GM10248 (cell line): Measurements from ENCODE around the gene TRPM8.

Experiments used
- CTCF ChIA-PET: fragments of 300-600 bp; sonication (Branson Sonifier 250); formaldehyde crosslinking; extraction: SDS; loops from one replicate; lab custom pipeline; 2021; ENCODE audit warnings: antibody characterized with exemption; lab: Yijun Ruan, JAX
- POLR2A ChIA-PET: fragments of 350-650 bp; sonication (Branson Sonifier 250); formaldehyde crosslinking; extraction: SDS; loops from one replicate; lab custom pipeline; 2020; ENCODE audit warnings: antibody characterized with exemption; lab: Yijun Ruan, JAX
- DNase-seq: peaks from one replicate; pipeline ENCODE4 v3.0.0; 2012; ENCODE audit errors: extremely low spot score
- TF ChIP-seq, protein P1 (sequence below): IDR thresholded peaks from 2 replicates; pipeline ENCODE4 v1.5.1; 2012; ENCODE audit warnings: mild to moderate bottlenecking, low read depth; ENCODE audit errors: extremely low read depth, missing control alignments, control extremely low read depth

The TRPM8 gene

DNA sequence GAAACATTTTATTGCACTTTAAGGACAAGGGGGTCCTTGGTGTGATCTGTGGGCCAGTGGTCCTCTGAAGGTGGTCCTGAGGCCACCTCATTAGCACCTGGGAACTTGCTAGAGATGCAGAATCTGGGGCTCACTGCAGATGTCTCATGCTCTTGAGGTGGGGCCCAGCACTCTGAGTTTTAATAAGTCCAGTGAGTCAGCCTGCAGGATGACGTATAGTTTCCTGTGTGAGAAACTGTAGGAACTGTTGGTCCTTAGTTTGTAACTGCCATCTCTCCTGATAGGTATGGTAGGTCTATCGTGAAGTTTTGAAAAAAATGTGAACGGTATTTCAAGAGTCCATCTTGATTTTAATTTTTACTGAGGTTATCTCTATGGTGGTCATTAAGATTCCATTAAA lies 2.8 kb downstream of the TRPM8 start:
- CTCF ChIA-PET: interaction anchor here (0.8 kb wide), 1 partner anchor 10 kb away, joined by 3 read pairs; no protein-coding TSS in a partner anchor
- TF ChIP-seq, protein P1, sequence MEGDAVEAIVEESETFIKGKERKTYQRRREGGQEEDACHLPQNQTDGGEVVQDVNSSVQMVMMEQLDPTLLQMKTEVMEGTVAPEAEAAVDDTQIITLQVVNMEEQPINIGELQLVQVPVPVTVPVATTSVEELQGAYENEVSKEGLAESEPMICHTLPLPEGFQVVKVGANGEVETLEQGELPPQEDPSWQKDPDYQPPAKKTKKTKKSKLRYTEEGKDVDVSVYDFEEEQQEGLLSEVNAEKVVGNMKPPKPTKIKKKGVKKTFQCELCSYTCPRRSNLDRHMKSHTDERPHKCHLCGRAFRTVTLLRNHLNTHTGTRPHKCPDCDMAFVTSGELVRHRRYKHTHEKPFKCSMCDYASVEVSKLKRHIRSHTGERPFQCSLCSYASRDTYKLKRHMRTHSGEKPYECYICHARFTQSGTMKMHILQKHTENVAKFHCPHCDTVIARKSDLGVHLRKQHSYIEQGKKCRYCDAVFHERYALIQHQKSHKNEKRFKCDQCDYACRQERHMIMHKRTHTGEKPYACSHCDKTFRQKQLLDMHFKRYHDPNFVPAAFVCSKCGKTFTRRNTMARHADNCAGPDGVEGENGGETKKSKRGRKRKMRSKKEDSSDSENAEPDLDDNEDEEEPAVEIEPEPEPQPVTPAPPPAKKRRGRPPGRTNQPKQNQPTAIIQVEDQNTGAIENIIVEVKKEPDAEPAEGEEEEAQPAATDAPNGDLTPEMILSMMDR: no peak
- DNase-seq: no peak
- POLR2A ChIA-PET: interaction anchor here (0.7 kb wide), 1 partner anchor 62 kb away, joined by 3 read pairs; no protein-coding TSS in a partner anchor

DNA sequence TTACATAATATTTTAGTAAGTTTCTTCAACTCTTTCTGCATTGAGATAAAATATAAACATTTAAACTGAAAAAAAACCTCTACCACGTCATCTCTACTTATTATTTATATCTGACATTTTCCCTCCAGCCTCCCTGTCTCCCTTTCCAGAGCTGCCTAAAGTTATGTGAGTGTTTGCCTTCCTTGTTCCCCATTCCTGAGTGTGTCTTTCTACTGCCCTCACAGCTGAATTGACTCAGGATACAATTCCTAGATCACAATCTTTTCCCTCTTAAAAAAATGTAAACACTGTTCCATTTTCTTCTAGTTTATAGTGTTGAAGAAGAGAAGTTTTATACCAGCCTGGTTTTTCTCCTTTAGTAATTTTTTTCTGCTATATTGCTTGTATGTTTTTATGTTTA lies 5.3 kb downstream of the TRPM8 start:
- TF ChIP-seq, protein P1: no peak
- POLR2A ChIA-PET: no interaction called here
- no peak for DNase-seq
- CTCF ChIA-PET: no interaction called here

DNA sequence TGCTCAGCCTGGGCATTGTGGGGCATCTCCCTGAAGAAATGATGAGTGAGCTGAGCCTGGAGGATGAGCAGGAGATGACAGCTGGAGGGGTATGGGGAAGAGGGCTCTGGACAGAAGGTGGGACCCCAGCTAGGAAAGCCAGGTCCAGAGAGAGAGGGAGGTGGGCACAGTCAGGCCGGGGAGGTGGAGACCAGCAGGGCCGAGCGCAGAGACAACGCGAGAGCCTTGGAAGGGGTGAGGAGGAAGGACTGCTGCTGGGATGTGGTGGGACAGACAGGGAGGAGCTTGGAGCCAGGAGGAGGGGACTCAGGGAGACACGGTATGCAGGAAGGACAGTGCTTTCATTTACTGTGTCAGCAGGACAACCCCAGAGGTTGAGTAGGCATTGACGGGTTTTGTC lies 8.2 kb downstream of the TRPM8 start:
- TF ChIP-seq, protein P1: no peak
- ChIA-PET CTCF (interaction anchor here (1.3 kb wide), 1 partner anchor 11 kb away, joined by 4 read pairs; no protein-coding TSS in a partner anchor), POLR2A (no interaction called here)
- DNase-seq: no peak

DNA sequence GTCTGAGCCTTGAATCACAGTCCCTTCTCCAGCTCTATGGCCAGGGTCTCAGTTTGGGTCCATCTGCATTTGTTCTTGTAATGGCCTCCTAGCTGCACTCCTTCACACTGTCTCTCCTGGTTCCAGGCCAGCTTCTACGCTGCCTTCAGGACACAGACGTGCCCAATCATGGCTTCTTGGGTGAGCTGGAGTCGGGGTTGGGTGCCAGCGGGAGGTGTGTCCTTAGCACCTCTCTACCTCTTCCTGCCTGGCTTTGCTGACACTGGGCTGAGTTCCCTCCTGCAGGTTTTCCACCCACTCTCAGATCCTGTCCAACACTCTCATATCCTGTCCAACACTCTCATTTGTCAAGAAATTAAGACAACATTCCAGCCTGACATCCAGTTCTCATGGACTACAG lies 9.6 kb downstream of the TRPM8 start:
- ChIA-PET CTCF (interaction anchor here (1.2 to 1.3 kb wide), 2 partner anchors 9 to 14 kb away, joined by 3 to 4 read pairs; no protein-coding TSS in a partner anchor), POLR2A (no interaction called here)
- TF ChIP-seq, protein P1: no peak
- no peak for DNase-seq

DNA sequence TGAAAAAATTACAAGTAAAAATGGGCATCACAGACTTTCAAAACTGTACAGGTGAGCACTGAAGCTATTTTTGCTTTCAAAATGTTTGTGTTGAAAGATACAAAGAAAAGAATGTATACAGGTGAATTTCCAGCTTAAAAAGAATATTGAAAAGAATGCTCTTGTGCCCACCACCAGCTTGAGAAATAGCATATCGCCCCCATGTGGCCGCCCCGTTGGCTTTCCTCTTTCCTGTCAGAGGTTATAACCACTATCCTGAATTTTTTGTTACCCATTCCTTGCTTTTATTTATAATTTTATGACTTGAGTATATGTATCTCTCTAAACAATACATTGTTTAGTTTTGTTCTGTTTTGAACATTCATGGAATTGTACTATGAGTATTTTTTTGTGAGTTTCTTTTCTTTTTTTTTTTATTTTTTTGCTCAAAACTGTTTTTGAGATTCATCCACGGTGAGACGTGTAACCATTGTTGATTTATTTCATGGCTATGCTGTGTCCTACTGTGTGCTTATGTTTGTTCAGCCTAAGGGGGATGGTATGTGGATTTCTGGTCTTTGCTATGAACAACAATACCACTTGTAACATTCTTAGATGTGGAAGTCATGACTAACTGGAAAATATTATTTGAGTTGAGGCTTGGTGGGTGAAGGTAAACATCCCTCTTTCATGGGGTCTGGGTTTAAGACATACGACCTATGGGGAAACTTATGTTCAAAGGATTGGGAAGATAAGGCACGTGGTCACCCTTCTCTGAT lies 11.6 kb downstream of the TRPM8 start:
- TF ChIP-seq, protein P1: peak; percentile 13
- ChIA-PET POLR2A (no interaction called here), CTCF (interaction anchor here (1.1 kb wide), 1 partner anchor 12 kb away, joined by 11 read pairs; the partner anchor contains the start of gene TRPM8)
- DNase-seq: no peak

DNA sequence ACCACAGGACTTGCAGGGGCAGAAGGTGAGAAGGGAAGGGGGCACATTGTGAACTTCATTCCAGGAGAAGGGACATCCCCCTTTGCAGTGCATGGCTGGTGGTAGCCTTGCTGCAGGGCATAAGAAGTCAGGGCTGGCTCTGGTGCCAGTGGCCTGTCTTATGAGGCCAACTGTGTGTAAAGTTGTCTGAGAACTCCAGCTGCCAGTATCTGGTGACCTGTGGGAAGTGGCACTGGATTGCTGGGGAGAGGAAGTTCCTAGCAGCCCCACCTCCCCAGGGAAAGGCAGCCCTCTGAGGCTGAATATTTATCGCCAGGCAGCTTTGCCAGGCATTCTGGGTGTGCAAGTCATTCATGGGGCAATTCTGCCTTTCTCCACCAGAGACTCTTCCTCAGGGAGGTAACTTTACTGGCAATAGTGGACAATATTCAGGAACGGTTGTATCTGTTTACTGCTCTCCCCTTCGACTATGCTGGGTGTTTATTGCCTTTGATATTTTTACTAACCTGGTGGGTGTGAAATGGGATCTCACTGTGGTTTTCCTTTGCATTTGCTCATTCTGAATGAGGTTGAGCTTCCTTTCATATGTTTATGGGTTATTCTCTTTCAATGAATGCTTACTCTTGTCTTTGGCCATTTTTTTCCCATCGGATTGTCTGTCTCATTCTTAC lies 12.3 kb downstream of the TRPM8 start:
- DNase-seq: no peak
- TF ChIP-seq, protein P1: no peak
- ChIA-PET POLR2A (no interaction called here), CTCF (interaction anchor here (1.0 kb wide), 1 partner anchor 9 kb away, joined by 3 read pairs; no protein-coding TSS in a partner anchor)
